Glomerular visceral epithelial cell (primary cell): ENCODE measurements around the gene MEPE.
A peak's percentile ranks its signal among the peaks of the same experiment; 100 is the strongest.

Source experiments
- DNase-seq: peaks from one replicate; pipeline ENCODE4 v3.0.0-alpha.2; 2016; ENCODE audit errors: extremely low spot score

Gene MEPE

DNA sequence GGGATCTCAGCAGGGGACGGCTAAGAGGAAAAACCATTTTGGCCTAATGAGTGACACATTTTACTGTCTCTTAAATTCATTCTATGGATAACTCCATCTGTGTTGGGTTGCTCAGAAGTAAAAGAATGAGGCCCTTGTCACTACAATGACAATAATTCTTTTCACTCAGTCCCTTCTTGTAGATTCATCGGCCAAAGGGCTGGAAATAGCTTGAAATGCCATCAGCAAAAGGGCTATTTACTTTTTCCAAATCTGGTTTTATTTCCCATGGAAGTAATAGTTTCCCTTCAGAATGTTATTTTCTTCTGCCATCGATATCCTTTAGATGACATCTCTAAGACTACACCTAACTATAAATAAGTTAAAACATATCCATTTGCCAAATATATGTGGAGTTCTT is 7.4 kb downstream of the MEPE start:
- no peak for DNase-seq

DNA sequence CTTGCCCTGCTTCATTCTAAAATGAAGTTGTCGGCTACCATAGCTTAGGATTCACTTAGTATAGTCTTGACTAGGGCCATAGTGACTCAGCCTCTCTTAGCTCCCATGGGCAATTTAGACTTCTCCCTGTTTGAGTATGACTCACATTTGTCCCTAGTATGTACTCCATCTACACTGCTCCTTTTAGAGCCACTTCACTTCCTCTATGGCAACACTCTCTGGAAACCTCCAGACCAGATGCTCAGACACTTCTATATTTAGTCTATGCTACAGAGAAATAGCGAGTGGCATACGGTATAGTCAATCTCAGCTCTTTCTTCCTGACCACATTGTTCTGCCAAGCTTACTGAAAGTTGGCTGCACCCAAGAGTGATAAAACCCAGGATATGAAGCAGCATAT is 11.2 kb downstream of the MEPE start:
- no peak for DNase-seq

DNA sequence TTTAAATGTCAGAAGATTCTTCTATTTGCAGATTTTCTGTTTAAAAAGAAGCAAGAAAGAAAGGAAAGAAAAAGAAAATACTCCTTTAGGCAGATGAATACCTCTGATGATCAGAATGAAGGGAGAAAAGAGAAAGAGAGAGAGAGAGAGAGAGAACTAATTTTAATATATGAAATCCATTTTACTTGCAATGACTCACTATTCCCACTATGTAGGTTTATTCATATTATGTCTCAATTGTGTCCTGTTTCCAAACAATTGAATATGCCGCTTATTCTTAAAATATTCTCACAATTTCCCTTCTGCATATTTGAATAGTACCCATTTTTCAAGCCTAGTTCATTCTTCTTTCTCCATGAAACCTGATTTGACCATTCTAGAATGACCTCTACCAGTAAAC is 11.7 kb downstream of the MEPE start:
- no peak for DNase-seq

DNA sequence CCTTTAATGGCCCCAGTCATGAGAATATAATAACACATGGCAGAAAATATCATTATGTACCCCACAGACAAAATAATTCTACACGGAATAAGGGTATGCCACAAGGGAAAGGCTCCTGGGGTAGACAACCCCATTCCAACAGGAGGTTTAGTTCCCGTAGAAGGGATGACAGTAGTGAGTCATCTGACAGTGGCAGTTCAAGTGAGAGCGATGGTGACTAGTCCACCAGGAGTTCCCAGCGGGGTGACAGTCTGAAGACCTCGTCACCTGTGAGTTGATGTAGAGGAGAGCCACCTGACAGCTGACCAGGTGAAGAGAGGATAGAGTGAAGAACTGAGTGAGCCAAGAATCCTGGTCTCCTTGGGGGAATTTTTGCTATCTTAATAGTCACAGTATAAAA is 13.5 kb downstream of the MEPE start:
- DNase-seq = no peak

GRCh38 chr4:87848622-87849351 is 16.0 kb downstream of the MEPE start:
- DNase-seq = peak; percentile 65

GRCh38 chr4:87849612-87850011 is 16.8 kb downstream of the MEPE start:
- no peak for DNase-seq

DNA sequence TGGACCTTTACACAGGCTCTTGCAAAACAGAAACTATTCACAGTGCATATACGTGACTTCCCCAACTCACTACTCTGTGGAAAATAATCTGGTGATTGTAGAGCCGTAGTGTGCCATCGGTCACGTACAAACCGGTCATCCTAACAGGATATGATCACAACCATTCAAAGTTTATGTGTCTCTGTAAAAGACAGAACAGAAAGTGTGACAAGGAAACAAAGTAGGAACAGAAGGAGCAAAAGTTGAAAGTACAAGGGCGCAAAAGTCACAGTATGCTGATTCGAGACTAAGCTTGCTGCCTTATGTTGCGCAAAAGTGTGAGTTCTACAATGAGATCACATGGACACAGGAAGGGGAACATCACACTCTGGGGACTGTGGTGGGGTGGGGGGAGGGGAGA is 18.6 kb downstream of the MEPE start:
- no peak for DNase-seq

DNA sequence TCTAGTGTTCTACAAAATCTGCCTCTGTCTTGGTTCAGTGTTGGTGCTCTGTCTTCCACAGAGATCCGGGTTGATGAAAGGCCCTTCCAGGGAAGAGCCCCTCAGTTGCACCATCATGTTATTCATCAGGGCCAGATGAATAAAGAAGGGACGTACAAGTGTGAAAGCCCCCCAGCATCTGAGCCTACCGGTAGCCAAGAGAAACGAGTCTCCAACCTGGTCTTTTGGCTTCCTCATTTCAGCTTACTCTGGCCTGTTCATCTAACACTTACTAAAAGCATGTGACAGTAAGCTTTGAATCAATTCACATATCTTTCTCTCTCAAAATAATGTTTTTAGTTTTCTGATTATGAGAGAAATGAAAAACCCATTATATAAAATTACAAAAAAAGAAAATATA is 19.2 kb downstream of the MEPE start:
- DNase-seq = no peak

DNA sequence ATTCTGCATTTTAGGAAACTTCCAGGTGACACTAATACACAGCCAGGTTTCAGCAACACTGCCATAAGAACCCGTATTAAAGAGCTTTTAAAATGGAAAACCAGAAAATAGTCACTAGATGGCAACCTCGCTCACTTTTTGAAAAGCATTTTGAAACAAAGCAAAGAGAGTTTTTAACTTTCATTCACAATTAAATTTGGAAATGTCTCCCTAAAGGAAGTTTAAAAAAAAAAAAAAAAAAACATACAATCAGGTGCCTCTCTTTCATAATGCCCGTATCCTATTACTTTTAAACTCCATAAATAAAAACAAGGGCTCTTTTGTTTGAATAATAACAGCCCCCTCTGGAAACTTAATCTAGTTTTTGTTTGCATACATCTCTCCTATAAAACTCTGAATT is 20.3 kb downstream of the MEPE start:
- peak; percentile 56 for DNase-seq

- DNase-seq = no peak
These were observed 21.1 kb downstream of the MEPE start for GRCh38 chr4:87853891-87854290.

DNA sequence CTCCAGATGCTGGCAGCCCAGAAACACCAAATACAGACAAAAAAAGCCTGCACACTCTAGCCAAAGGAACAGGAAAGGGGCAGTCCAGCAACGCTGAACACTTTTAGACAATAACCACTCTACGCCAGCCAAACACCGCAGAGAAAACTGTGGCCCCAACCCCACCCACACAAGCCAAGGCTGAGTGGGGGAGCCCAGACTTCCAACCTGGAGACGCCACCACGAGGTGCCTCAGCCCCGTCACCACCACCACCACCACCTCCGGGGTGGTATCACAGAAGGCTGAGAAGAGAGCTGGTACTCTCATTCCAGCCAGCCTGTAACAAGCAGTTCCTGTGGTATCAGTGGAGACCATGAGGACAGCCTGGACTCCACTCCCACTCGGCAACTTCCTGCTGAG is 22.8 kb downstream of the MEPE start:
- DNase-seq = no peak

GRCh38 chr4:87856816-87857215 is 24.0 kb downstream of the MEPE start:
- DNase-seq = no peak

DNA sequence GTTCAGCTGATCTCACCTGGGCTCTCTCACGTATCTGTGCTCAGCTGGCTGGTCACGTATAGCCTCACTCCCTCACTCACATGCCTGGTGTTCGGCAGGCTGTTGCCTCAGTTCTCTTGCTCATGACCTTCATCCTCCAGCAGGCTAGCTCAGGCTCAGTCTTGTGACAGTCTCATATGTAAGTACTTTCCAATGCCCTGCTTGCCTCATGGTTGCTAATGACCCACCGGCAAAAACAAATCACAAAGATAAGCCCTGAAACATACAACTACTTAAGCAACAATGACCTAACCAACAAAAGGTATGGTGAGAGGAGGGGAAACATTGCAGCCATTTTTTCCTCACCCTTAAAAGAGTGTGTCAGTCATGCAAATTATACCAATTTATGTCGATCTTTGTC is 25.0 kb downstream of the MEPE start:
- DNase-seq = no peak

GRCh38 chr4:87862236-87862635 is 29.5 kb downstream of the MEPE start:
- DNase-seq = no peak

DNA sequence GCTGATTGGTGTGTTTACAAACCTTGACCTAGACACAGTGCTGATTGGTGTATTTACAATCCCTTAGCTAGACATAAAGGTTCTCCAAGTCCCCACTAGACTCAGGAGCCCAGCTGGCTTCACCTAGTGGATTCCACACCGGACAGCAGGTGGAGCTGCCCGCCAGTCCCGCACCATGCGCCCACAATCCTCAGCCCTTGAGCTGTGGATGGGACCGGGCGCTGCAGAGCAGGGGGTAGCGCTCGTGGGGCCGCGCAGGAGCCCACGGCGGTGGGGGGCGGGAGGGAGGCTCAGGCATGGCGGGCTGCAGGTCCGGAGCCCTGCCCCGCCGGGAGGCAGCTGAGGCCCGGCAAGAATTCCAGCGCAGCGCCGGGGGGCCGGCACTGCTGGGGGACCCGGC is 30.7 kb downstream of the MEPE start:
- DNase-seq = no peak

- no peak for DNase-seq
These were observed 31.6 kb downstream of the MEPE start for GRCh38 chr4:87864321-87864720.

DNA sequence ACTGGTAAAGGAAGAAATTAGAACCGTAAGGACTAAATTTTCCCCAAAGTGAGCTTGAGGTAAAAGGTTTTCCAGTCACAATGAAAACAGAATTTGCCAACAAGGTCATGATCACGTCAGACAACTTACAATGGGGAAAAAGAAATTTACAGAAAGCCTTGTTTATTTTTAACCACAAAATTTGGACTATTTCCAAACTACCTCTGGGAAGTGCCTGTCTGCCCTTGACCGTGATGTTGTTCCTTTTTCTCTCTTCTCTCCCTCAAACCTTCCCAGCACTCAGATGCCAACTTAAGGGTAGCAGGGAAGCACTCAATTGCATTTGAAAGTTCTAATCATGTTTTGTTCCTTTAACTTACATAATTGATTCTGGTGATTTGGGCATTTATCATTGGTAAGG is 32.5 kb downstream of the MEPE start:
- DNase-seq = no peak

- DNase-seq = peak; percentile 12
These were observed 33.3 kb downstream of the MEPE start for GRCh38 chr4:87865960-87866598.

DNA sequence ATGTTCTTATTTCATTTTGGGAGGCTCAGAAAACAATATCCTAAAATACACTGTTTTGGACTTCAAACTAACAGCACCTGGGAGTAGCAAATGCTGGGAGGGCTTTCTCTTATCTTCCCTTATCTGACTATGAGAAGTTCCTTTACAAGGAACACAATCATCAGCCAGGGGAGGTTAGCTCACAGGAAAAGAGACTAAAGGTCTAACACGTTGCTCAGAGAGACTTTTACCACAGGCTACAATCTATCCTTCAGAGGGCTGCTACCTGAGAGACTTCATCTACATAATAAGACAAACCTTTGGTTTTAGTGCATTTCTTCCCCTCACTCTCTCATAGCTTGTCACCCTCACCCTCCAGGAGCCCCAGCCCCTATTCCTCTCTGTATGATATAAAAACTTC is 35.8 kb downstream of the MEPE start:
- DNase-seq = no peak

- no peak for DNase-seq
These were observed 39.3 kb downstream of the MEPE start for GRCh38 chr4:87872028-87872427.

- no peak for DNase-seq
These were observed 42.4 kb downstream of the MEPE start for GRCh38 chr4:87875191-87875590.

- no peak for DNase-seq
These were observed 47.3 kb downstream of the MEPE start for GRCh38 chr4:87880106-87880505.

- no peak for DNase-seq
These were observed 48.3 kb downstream of the MEPE start for GRCh38 chr4:87881115-87881514.

DNA sequence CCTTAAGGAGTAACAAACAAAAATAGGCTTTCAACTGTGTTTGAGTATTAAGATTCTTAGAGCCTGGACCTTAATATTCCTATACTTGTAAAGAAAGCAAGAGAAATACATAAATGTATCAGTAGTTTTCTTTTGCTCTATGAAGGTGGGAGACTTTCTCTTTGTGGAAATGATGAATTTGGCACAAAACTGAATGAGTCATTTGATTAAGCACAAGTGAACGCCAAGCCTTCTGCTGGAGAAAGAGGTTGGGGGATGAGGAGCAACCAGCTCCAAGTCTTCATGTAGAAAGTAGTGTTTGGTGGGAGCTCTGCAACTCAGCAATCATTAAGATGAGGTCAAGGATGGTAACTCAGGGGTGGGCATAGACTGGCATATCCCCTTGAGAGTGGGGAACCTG is 49.6 kb downstream of the MEPE start:
- no peak for DNase-seq
